ENCODE data around the gene SLC20A1. TPM values are rescaled to one million over a fixed set of nuclear protein-coding genes. Genes with fewer than 3 reads are reported as not detected.
"Not testable (repeated sequence)": the region's sequence is repeated elsewhere in the genome, so short reads cannot be mapped to it uniquely, and the experiment has no call there.

Gene SLC20A1
- total RNA-seq: 100 to 1,000 TPM; 152 to 158 TPM

GRCh38 chr2:112645310-112646101 is at the start of gene SLC20A1:
Gene SLC20A1, plus strand, starts transcription at chr2:112645939. Its CDS starts 890 bp downstream, at chr2:112646829.
- DNase-seq: peak; percentile 98
- Mint-ChIP-seq H3K27ac (peak within 1 kb of the TSS; percentile 86), H3K4me1 (peaks cover 65% of the 10 kb centered on the region), H3K4me3 (peak within 1 kb of the TSS; percentile 97), H3K9me3 (no peaks in the 10 kb centered on the region), H3K27me3 (no peaks in the 10 kb centered on the region), H3K36me3 (ENCODE audit: low read depth) (peaks cover 49% of the 10 kb centered on the region)
- ChIA-PET POLR2A (interaction anchor here (0.8 to 9.1 kb wide), 22 partner anchors 12 to 1244 kb away, joined by 3 to 492 read pairs (median 9); partner anchors contain the start of genes ACTR3 and CHCHD5), CTCF (interaction anchor here (0.6 to 8.4 kb wide), 15 partner anchors 9 to 296 kb away, joined by 3 to 221 read pairs (median 4); no protein-coding TSS in a partner anchor)

- peaks cover 2% of the 10 kb centered on the region for H3K36me3 Mint-ChIP-seq (ENCODE audit: low read depth)
- H3K9me3 Mint-ChIP-seq: no peaks in the 10 kb centered on the region
- H3K27ac Mint-ChIP-seq: no peak overlapping the region
- CTCF ChIA-PET: interaction anchor here (1.1 to 10.8 kb wide), 5 partner anchors 12 to 131 kb away, joined by 3 to 173 read pairs (median 15); no protein-coding TSS in a partner anchor
- DNase-seq: no peak
- H3K4me1 Mint-ChIP-seq: peaks cover 7% of the 10 kb centered on the region
- H3K4me3 Mint-ChIP-seq: no peak overlapping the region
- no peaks in the 10 kb centered on the region for H3K27me3 Mint-ChIP-seq
- POLR2A ChIA-PET: interaction anchor here (0.9 to 1.7 kb wide), 5 partner anchors 13 to 109 kb away, joined by 3 to 4 read pairs (median 3); no protein-coding TSS in a partner anchor
Measured at GRCh38 chr2:112597537-112598322, 48.0 kb upstream of the SLC20A1 start.

GRCh38 chr2:112600634-112601033 is 45.1 kb upstream of the SLC20A1 start:
- no peaks in the 10 kb centered on the region for H3K36me3 Mint-ChIP-seq (ENCODE audit: low read depth)
- CTCF ChIA-PET: interaction anchor here (0.5 to 10.8 kb wide), 29 partner anchors 9 to 341 kb away, joined by 3 to 173 read pairs (median 5); partner anchors contain the start of genes CHCHD5 and SLC20A1
- H3K9me3 Mint-ChIP-seq: no peaks in the 10 kb centered on the region

GRCh38 chr2:112601754-112602153 is 44.0 kb upstream of the SLC20A1 start:
- no peaks in the 10 kb centered on the region for H3K9me3 Mint-ChIP-seq
- H3K4me3 Mint-ChIP-seq: no peak overlapping the region
- H3K4me1 Mint-ChIP-seq: peaks cover 7% of the 10 kb centered on the region
- DNase-seq: no peak
- no peak overlapping the region for H3K27ac Mint-ChIP-seq
- no peaks in the 10 kb centered on the region for H3K27me3 Mint-ChIP-seq
- ChIA-PET POLR2A (interaction anchor here (0.5 to 4.0 kb wide), 4 partner anchors 17 to 91 kb away, joined by 3 to 29 read pairs (median 6); partner anchors contain the start of gene SLC20A1), CTCF (interaction anchor here (0.7 to 10.8 kb wide), 9 partner anchors 13 to 127 kb away, joined by 3 to 173 read pairs (median 5); partner anchors contain the start of gene SLC20A1)
- no peaks in the 10 kb centered on the region for H3K36me3 Mint-ChIP-seq (ENCODE audit: low read depth)

More at GRCh38 chr2:112600634-112601033, 45.1 kb upstream of the SLC20A1 start:
- POLR2A ChIA-PET: interaction anchor here (0.6 to 4.0 kb wide), 6 partner anchors 16 to 126 kb away, joined by 3 to 29 read pairs (median 8); partner anchors contain the start of genes CHCHD5 and SLC20A1
- Mint-ChIP-seq H3K27ac (no peak overlapping the region), H3K4me3 (no peak overlapping the region), H3K4me1 (peaks cover 7% of the 10 kb centered on the region), H3K27me3 (no peaks in the 10 kb centered on the region)
- no peak for DNase-seq

GRCh38 chr2:112602917-112603316 is 42.8 kb upstream of the SLC20A1 start:
- ChIA-PET POLR2A (interaction anchor here (1.5 to 4.0 kb wide), 2 partner anchors 18 to 43 kb away, joined by 4 to 29 read pairs; partner anchors contain the start of gene SLC20A1), CTCF (interaction anchor here (0.7 to 10.8 kb wide), 3 partner anchors 24 to 339 kb away, joined by 4 to 173 read pairs (median 5); no protein-coding TSS in a partner anchor)
- Mint-ChIP-seq H3K9me3 (no peaks in the 10 kb centered on the region), H3K4me3 (no peak overlapping the region), H3K4me1 (peaks cover 9% of the 10 kb centered on the region), H3K36me3 (ENCODE audit: low read depth) (no peaks in the 10 kb centered on the region), H3K27ac (no peak overlapping the region), H3K27me3 (no peaks in the 10 kb centered on the region)
- DNase-seq: no peak

- Mint-ChIP-seq H3K36me3 (ENCODE audit: low read depth) (no peaks in the 10 kb centered on the region), H3K9me3 (no peaks in the 10 kb centered on the region), H3K4me1 (peaks cover 14% of the 10 kb centered on the region), H3K27ac (no peak overlapping the region), H3K27me3 (no peaks in the 10 kb centered on the region), H3K4me3 (no peak overlapping the region)
- DNase-seq: no peak
- POLR2A ChIA-PET: interaction anchor here (1.4 to 1.9 kb wide), 2 partner anchors 21 to 42 kb away, joined by 5 read pairs; partner anchors contain the start of gene SLC20A1
- CTCF ChIA-PET: interaction anchor here (1.3 to 10.8 kb wide), 3 partner anchors 21 to 125 kb away, joined by 3 to 173 read pairs (median 5); no protein-coding TSS in a partner anchor
Measured at GRCh38 chr2:112603731-112604130, 42.0 kb upstream of the SLC20A1 start.

- peaks cover 1% of the 10 kb centered on the region for H3K9me3 Mint-ChIP-seq
- ChIA-PET CTCF (interaction anchor here (1.1 to 10.8 kb wide), 5 partner anchors 14 to 123 kb away, joined by 3 to 173 read pairs (median 5); no protein-coding TSS in a partner anchor), POLR2A (interaction anchor here (1.4 to 1.9 kb wide), 2 partner anchors 19 to 41 kb away, joined by 5 read pairs; partner anchors contain the start of gene SLC20A1)
- H3K4me3 Mint-ChIP-seq: no peak overlapping the region
- peaks cover 1% of the 10 kb centered on the region for H3K27me3 Mint-ChIP-seq
- H3K4me1 Mint-ChIP-seq: peaks cover 11% of the 10 kb centered on the region
- H3K36me3 Mint-ChIP-seq (ENCODE audit: low read depth): no peaks in the 10 kb centered on the region
- no peak for DNase-seq
- H3K27ac Mint-ChIP-seq: no peak overlapping the region
Measured at GRCh38 chr2:112604952-112605351, 40.8 kb upstream of the SLC20A1 start.

- CTCF ChIA-PET: interaction anchor here (1.4 to 10.8 kb wide), 2 partner anchors 25 to 123 kb away, joined by 4 to 173 read pairs; no protein-coding TSS in a partner anchor
- POLR2A ChIA-PET: interaction anchor here (1.4 kb wide), 1 partner anchor 40 kb away, joined by 5 read pairs; the partner anchor contains the start of gene SLC20A1
- no peak overlapping the region for H3K4me3 Mint-ChIP-seq
- no peaks in the 10 kb centered on the region for H3K36me3 Mint-ChIP-seq (ENCODE audit: low read depth)
- peaks cover 8% of the 10 kb centered on the region for H3K9me3 Mint-ChIP-seq
- H3K4me1 Mint-ChIP-seq: peaks cover 7% of the 10 kb centered on the region
- peaks cover 11% of the 10 kb centered on the region for H3K27me3 Mint-ChIP-seq
- H3K27ac Mint-ChIP-seq: no peak overlapping the region
- no peak for DNase-seq
Measured at GRCh38 chr2:112605926-112606325, 39.8 kb upstream of the SLC20A1 start.

GRCh38 chr2:112606547-112606946 is 39.2 kb upstream of the SLC20A1 start:
- H3K27me3 Mint-ChIP-seq: peaks cover 17% of the 10 kb centered on the region
- CTCF ChIA-PET: interaction anchor here (1.2 to 10.8 kb wide), 2 partner anchors 20 to 122 kb away, joined by 6 to 173 read pairs; no protein-coding TSS in a partner anchor
- POLR2A ChIA-PET: interaction anchor here (1.1 to 1.4 kb wide), 2 partner anchors 18 to 39 kb away, joined by 3 to 5 read pairs; partner anchors contain the start of gene SLC20A1

GRCh38 chr2:112607680-112608438 is 37.9 kb upstream of the SLC20A1 start:
- POLR2A ChIA-PET: no interaction called here
- peaks cover 28% of the 10 kb centered on the region for H3K27me3 Mint-ChIP-seq
- peaks cover 7% of the 10 kb centered on the region for H3K4me1 Mint-ChIP-seq
- peaks cover 8% of the 10 kb centered on the region for H3K9me3 Mint-ChIP-seq
- no peak overlapping the region for H3K4me3 Mint-ChIP-seq
- CTCF ChIA-PET: interaction anchor here (1.2 kb wide), 1 partner anchor 18 kb away, joined by 6 read pairs; no protein-coding TSS in a partner anchor
- H3K36me3 Mint-ChIP-seq (ENCODE audit: low read depth): peaks cover 9% of the 10 kb centered on the region
- DNase-seq: no peak
- H3K27ac Mint-ChIP-seq: no peak overlapping the region

More at GRCh38 chr2:112606547-112606946, 39.2 kb upstream of the SLC20A1 start:
- H3K4me3 Mint-ChIP-seq: no peak overlapping the region
- H3K27ac Mint-ChIP-seq: no peak overlapping the region
- H3K36me3 Mint-ChIP-seq (ENCODE audit: low read depth): peaks cover 3% of the 10 kb centered on the region
- DNase-seq: no peak
- H3K9me3 Mint-ChIP-seq: peaks cover 8% of the 10 kb centered on the region
- H3K4me1 Mint-ChIP-seq: peaks cover 7% of the 10 kb centered on the region

- POLR2A ChIA-PET; H3K36me3 Mint-ChIP-seq (ENCODE audit: low read depth); H3K27ac Mint-ChIP-seq; CTCF ChIA-PET; H3K4me3 Mint-ChIP-seq; DNase-seq; H3K9me3 Mint-ChIP-seq; H3K4me1 Mint-ChIP-seq: not testable (repeated sequence)
- peaks cover 38% of the 10 kb centered on the region for H3K27me3 Mint-ChIP-seq
Measured at GRCh38 chr2:112609320-112609719, 36.4 kb upstream of the SLC20A1 start.

All from activated CD4-positive, alpha-beta memory T cell treated with anti-CD3 and anti-CD28 coated beads, Interleukin-2, amount 10 ng/mL, durations not matched to agents 7 days and 5 days (primary cell).